ENCODE data around the gene IL1R2. TPM values are rescaled to one million over a fixed set of nuclear protein-coding genes. Genes with fewer than 3 reads are reported as not detected.

Gene IL1R2
- total RNA-seq, 1 experiment from 2014 or later: not detected

GRCh38 chr2:102037681-102038080, 45.9 kb downstream of the IL1R2 start:
- ChIA-PET POLR2A (ENCODE audit: low non-redundant PET) (no interaction called here), CTCF (no interaction called here)
- intact Hi-C loops (cut with micrococcal nuclease; ENCODE audit: unreplicated experiment): no loop called here
- no peaks in the 10 kb centered on the region for H3K36me3 ChIP-seq (ENCODE audit: insufficient read depth, low read length, poor library complexity, severe bottlenecking)
- DNase-seq (ENCODE audit: low spot score): no peak
- H3K9me3 ChIP-seq (ENCODE audit: low read depth, low read length, poor library complexity, severe bottlenecking): no peaks in the 10 kb centered on the region
- no TSS peak for BruUV-seq (replicated peaks)
- H3K4me1 ChIP-seq (ENCODE audit: insufficient read depth, low read length, poor library complexity, severe bottlenecking): no peaks in the 10 kb centered on the region
- H3K4me3 ChIP-seq (ENCODE audit: low read depth, low read length, poor library complexity, severe bottlenecking): no peak overlapping the region
- no peak for TF ChIP-seq EZH2 (IDR thresholded peaks at IDR 0.05; ENCODE audit: borderline replicate concordance, low read depth, low read length, poor library complexity, severe bottlenecking)
- TF ChIP-seq CTCF (conservative IDR thresholded peaks at IDR 0.05; ENCODE audit: low read depth, low read length): no peak
- H3K27ac ChIP-seq (ENCODE audit: low read depth, low read length, poor library complexity, severe bottlenecking): no peak overlapping the region
- peaks cover 27% of the 10 kb centered on the region for H3K27me3 ChIP-seq (replicated peaks; ENCODE audit: insufficient read depth, low read depth, low read length, poor library complexity)

- BruUV-seq (replicated peaks): no TSS peak
- no peak overlapping the region for H3K27ac ChIP-seq (ENCODE audit: low read depth, low read length, poor library complexity, severe bottlenecking)
- no peaks in the 10 kb centered on the region for H3K4me1 ChIP-seq (ENCODE audit: insufficient read depth, low read length, poor library complexity, severe bottlenecking)
- TF ChIP-seq CTCF (conservative IDR thresholded peaks at IDR 0.05; ENCODE audit: low read depth, low read length): no peak
- no peak for TF ChIP-seq EZH2 (IDR thresholded peaks at IDR 0.05; ENCODE audit: borderline replicate concordance, low read depth, low read length, poor library complexity, severe bottlenecking)
- ChIA-PET POLR2A (ENCODE audit: low non-redundant PET) (no interaction called here), CTCF (no interaction called here)
- H3K9me3 ChIP-seq (ENCODE audit: low read depth, low read length, poor library complexity, severe bottlenecking): no peaks in the 10 kb centered on the region
- no peaks in the 10 kb centered on the region for H3K36me3 ChIP-seq (ENCODE audit: insufficient read depth, low read length, poor library complexity, severe bottlenecking)
- no peak for DNase-seq (ENCODE audit: low spot score)
- intact Hi-C loops (cut with micrococcal nuclease; ENCODE audit: unreplicated experiment): no loop called here
- no peak overlapping the region for H3K4me3 ChIP-seq (ENCODE audit: low read depth, low read length, poor library complexity, severe bottlenecking)
- H3K27me3 ChIP-seq (replicated peaks; ENCODE audit: insufficient read depth, low read depth, low read length, poor library complexity): peaks cover 46% of the 10 kb centered on the region
These were observed 48.5 kb downstream of the IL1R2 start for GRCh38 chr2:102040229-102040628.

GRCh38 chr2:102041351-102041750, 49.6 kb downstream of the IL1R2 start:
- Histone ChIP-seq H3K4me1 (ENCODE audit: insufficient read depth, low read length, poor library complexity, severe bottlenecking) (no peaks in the 10 kb centered on the region), H3K9me3 (ENCODE audit: low read depth, low read length, poor library complexity, severe bottlenecking) (no peaks in the 10 kb centered on the region), H3K36me3 (ENCODE audit: insufficient read depth, low read length, poor library complexity, severe bottlenecking) (no peaks in the 10 kb centered on the region), H3K27ac (ENCODE audit: low read depth, low read length, poor library complexity, severe bottlenecking) (no peak overlapping the region), H3K4me3 (ENCODE audit: low read depth, low read length, poor library complexity, severe bottlenecking) (no peak overlapping the region), H3K27me3 (replicated peaks; ENCODE audit: insufficient read depth, low read depth, low read length, poor library complexity) (peaks cover 56% of the 10 kb centered on the region)
- DNase-seq (ENCODE audit: low spot score): no peak
- no peak for TF ChIP-seq EZH2 (IDR thresholded peaks at IDR 0.05; ENCODE audit: borderline replicate concordance, low read depth, low read length, poor library complexity, severe bottlenecking)
- TF ChIP-seq CTCF (conservative IDR thresholded peaks at IDR 0.05; ENCODE audit: low read depth, low read length): no peak
- ChIA-PET POLR2A (ENCODE audit: low non-redundant PET) (no interaction called here), CTCF (no interaction called here)
- no TSS peak for BruUV-seq (replicated peaks)
- intact Hi-C loops (cut with micrococcal nuclease; ENCODE audit: unreplicated experiment): no loop called here

Measured in A673 (cell line).